ENCODE data around the gene PEX5L. TPM values are rescaled to one million over a fixed set of nuclear protein-coding genes. Genes with fewer than 3 reads are reported as not detected.

Gene PEX5L
- total and polyA plus RNA-seq, 2 experiments from 2014 or later: 0.07 to 0.30 TPM

DNA sequence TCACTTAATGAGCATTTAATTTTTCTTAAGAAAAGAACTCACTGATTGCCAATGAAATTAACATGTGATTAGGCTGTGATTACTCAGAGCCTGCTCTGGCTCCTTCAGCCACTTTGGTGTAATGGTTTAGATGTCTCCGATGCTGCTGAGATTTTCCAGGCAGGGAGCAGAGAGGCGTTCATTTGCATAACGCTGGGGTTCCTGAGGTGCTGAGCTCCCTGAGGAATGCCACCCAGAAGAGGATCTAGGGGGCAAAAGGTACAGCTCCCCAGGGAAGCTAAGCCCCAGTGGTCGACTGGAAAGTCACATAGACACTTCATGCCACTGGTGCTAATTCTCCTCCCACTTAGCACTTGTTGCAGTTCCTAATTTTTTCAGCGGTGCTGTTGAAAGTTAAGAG lies 264.4 kb downstream of the PEX5L start:
- DNase-seq (ENCODE audit: low read depth in 1 of 2, low spot score in 1 of 2): peak in 1 of 2 donors; percentile 19
- TF ChIP-seq, protein P1, sequence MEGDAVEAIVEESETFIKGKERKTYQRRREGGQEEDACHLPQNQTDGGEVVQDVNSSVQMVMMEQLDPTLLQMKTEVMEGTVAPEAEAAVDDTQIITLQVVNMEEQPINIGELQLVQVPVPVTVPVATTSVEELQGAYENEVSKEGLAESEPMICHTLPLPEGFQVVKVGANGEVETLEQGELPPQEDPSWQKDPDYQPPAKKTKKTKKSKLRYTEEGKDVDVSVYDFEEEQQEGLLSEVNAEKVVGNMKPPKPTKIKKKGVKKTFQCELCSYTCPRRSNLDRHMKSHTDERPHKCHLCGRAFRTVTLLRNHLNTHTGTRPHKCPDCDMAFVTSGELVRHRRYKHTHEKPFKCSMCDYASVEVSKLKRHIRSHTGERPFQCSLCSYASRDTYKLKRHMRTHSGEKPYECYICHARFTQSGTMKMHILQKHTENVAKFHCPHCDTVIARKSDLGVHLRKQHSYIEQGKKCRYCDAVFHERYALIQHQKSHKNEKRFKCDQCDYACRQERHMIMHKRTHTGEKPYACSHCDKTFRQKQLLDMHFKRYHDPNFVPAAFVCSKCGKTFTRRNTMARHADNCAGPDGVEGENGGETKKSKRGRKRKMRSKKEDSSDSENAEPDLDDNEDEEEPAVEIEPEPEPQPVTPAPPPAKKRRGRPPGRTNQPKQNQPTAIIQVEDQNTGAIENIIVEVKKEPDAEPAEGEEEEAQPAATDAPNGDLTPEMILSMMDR (IDR thresholded peaks at IDR 0.05; ENCODE audit: low read depth, low read length): no peak

DNA sequence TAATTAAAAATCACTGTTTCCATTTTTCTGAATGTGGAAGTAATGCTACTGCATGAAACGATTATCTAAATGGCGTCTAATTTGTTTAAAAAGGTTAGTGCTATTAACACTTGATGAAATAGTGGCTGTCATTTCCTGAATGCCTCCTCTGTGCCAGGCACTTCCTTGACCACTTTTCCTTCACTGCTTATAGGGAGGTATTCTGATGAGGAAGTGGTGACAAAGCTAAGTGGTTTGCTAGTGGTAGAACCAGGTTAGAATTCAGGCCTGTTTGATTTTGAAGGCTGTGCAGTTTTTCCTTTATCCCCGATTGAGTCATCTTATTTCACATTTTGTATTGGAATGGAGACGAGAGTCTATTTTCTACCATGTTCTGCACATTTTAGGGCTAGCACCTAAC lies 264.9 kb downstream of the PEX5L start:
- H3K27me3 ChIP-seq: no peaks in the 10 kb centered on the region
- TF ChIP-seq, protein P1 (IDR thresholded peaks at IDR 0.05; ENCODE audit: low read depth, low read length): no peak
- no peak overlapping the region for H3K4me3 ChIP-seq
- peaks cover 11% of the 10 kb centered on the region for H3K4me1 ChIP-seq (ENCODE audit: low read depth)
- DNase-seq (ENCODE audit: low read depth in 1 of 2, low spot score in 1 of 2): peak in 1 of 2 donors; percentile 55
- no peaks in the 10 kb centered on the region for H3K9me3 ChIP-seq (ENCODE audit: low read depth)
- no peak overlapping the region for H3K27ac ChIP-seq
- H3K36me3 ChIP-seq: peaks cover 8% of the 10 kb centered on the region

More for the DNA sequence above, 264.4 kb downstream of the PEX5L start:
- no peak overlapping the region for H3K4me3 ChIP-seq
- no peak overlapping the region for H3K27ac ChIP-seq
- peaks cover 3% of the 10 kb centered on the region for H3K36me3 ChIP-seq
- H3K27me3 ChIP-seq: no peaks in the 10 kb centered on the region
- no peaks in the 10 kb centered on the region for H3K9me3 ChIP-seq (ENCODE audit: low read depth)
- H3K4me1 ChIP-seq (ENCODE audit: low read depth): peaks cover 11% of the 10 kb centered on the region

DNA sequence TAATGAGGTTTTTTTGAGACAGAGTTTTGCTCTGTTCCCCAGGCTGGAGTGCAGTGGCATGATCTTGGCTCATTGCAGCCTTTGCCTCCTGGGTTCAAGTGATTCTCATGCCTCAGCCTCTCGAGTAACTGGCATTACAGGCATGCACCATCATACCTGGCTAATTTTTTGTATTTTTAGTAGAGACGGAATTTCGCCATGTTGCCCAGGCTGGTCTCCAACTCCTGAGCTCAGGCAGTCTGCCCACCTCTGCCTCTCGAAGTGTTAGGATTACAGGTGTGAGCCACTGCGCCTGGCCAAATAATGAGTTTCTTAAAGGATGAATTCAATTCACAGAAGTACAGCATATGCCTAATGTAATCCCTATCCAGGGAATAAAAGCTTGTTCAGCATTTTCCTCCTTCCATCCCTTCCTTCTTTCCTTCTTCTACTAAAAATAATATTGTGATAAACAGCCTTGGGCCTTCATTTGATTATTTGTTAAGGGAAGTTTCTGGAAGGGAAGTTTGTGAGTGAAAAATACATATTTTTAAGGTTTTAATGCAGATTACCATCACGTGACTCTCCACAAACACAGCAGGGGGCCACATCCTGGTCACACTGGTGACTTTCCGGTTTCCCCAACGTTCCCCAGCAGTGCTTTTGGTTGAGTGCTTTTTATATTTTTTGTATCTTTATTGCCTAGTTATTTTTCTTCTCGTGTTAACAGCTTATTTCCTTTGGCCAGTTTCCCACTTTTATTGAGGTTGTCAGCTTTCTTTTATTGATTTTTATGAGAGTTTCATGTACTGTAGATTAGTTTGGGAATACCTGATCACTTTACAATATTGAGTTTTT lies 267.1 kb downstream of the PEX5L start:
- TF ChIP-seq, protein P1 (IDR thresholded peaks at IDR 0.05; ENCODE audit: low read depth, low read length): no peak
- no peak overlapping the region for H3K27ac ChIP-seq
- no peaks in the 10 kb centered on the region for H3K27me3 ChIP-seq
- H3K36me3 ChIP-seq: peaks cover 22% of the 10 kb centered on the region
- H3K9me3 ChIP-seq (ENCODE audit: low read depth): no peaks in the 10 kb centered on the region
- H3K4me1 ChIP-seq (ENCODE audit: low read depth): peaks cover 11% of the 10 kb centered on the region
- H3K4me3 ChIP-seq: no peak overlapping the region
- no peak for DNase-seq (ENCODE audit: low read depth in 1 of 2, low spot score in 1 of 2)

DNA sequence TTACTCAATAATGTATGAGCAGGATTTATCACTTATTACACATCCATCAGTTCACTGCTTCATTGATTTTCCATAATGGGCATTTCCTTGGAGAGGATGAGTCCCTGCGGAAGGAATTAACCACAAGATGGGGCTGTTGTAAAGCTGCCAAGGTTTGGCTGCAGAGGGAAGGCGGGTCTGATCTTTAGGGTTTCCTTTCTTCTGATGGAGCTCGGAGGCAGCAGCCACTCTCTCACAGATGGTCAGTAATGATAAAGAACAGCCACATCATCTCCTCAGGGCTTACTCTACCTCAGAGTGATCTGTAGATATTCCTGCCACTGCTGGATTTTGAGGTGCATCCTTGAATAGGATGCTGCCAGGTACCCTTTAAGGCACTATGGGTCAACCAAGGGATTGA lies 268.7 kb downstream of the PEX5L start:
- Histone ChIP-seq H3K4me3 (no peak overlapping the region), H3K27me3 (no peaks in the 10 kb centered on the region), H3K9me3 (ENCODE audit: low read depth) (no peaks in the 10 kb centered on the region), H3K27ac (no peak overlapping the region), H3K4me1 (ENCODE audit: low read depth) (peaks cover 11% of the 10 kb centered on the region), H3K36me3 (peaks cover 28% of the 10 kb centered on the region)
- peak; percentile 51 to 69 for DNase-seq (ENCODE audit: low read depth in 1 of 2, low spot score in 1 of 2)
- TF ChIP-seq, protein P1 (IDR thresholded peaks at IDR 0.05; ENCODE audit: low read depth, low read length): peak; percentile 69

DNA sequence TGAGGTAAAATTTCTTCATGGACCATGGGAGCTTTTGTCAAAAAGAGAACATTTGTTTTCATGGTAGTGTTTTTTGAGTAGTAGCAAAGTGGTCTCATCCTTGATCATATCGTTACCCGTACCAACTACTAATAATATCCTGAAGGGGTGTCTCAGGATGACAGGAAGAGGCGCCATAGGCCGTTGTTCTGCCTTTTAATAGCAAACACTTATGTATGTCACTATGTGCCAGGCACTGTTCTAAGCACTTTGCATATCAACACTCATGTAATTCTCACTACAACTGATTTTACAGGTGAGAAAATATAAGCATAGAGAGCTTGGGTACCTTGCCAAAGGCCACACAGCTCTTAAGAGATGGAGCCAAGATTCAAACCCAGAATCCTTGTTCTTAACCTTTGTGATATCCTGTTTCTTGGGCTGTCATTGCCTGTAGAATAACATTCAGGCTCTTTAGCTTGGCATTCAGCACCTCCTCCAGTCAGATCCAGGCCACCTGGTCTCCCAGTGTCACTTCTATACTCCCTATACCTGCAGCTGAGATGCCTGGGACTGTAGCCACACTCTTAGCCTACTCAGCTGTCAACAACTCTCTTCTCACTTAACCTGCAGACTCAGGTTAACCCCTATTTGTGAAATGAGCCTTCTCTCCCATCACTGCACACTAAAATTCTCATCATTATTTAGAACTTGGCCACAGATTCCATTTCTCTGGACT lies 270.2 kb downstream of the PEX5L start:
- TF ChIP-seq, protein P1 (IDR thresholded peaks at IDR 0.05; ENCODE audit: low read depth, low read length): no peak
- H3K27me3 ChIP-seq: no peaks in the 10 kb centered on the region
- no peak overlapping the region for H3K27ac ChIP-seq
- no peaks in the 10 kb centered on the region for H3K9me3 ChIP-seq (ENCODE audit: low read depth)
- H3K36me3 ChIP-seq: peaks cover 40% of the 10 kb centered on the region
- no peak overlapping the region for H3K4me3 ChIP-seq
- DNase-seq (ENCODE audit: low read depth in 1 of 2, low spot score in 1 of 2): no peak
- peaks cover 2% of the 10 kb centered on the region for H3K4me1 ChIP-seq (ENCODE audit: low read depth)

Measured in cardiac muscle cell (in vitro differentiated cells and primary cell).